Central memory CD8-positive, alpha-beta T cell (primary cell): Measurements from ENCODE around the gene RLN3.

Experiments used
- ATAC-seq: fragments of 150-1000 bp; cut with Tn5 transposase; replicated peaks from 2 replicates; pipeline ENCODE4 v1.10.0; 2022; ENCODE audit warnings: mild to moderate bottlenecking, moderate FRiP score, moderate number of reproducible peaks; ENCODE audit not compliant: poor library complexity, severe bottlenecking; ENCODE audit errors: extremely low read depth
- DNase-seq, 2 donors: peaks; one replicate each; pipeline ENCODE4 v3.0.0; 2021; ENCODE audit warnings: low spot score in 2 of 2
- H3K27ac Mint-ChIP-seq: one replicate; pipeline ENCODE4 v1.8.0; 2022; ENCODE audit warnings: low read depth, mild to moderate bottlenecking, moderate library complexity, mixed read lengths
- H3K27me3 Mint-ChIP-seq: one replicate; pipeline ENCODE4 v1.8.0; 2022; ENCODE audit warnings: mixed read lengths
- H3K36me3 Mint-ChIP-seq: one replicate; pipeline ENCODE4 v1.8.0; 2022; ENCODE audit warnings: mild to moderate bottlenecking, moderate library complexity, mixed read lengths; ENCODE audit not compliant: insufficient read depth
- H3K4me1 Mint-ChIP-seq: one replicate; pipeline ENCODE4 v1.8.0; 2022; ENCODE audit warnings: mixed read lengths
- H3K4me3 Mint-ChIP-seq: one replicate; pipeline ENCODE4 v1.8.0; 2022; ENCODE audit warnings: mild to moderate bottlenecking, moderate library complexity, mixed read lengths
- H3K9me3 Mint-ChIP-seq: one replicate; pipeline ENCODE4 v1.8.0; 2022; ENCODE audit warnings: mixed read lengths

Gene RLN3

GRCh38 chr19:14027856-14028450, at the start of gene RLN3:
Gene RLN3, plus strand, starts transcription at chr19:14028148. Its CDS starts 57 bp downstream, at chr19:14028205.
- Mint-ChIP-seq H3K4me3 (no peak within 1 kb of the TSS), H3K36me3 (peaks cover 16% of the 10 kb centered on the region), H3K9me3 (no peaks in the 10 kb centered on the region), H3K27me3 (no peaks in the 10 kb centered on the region), H3K4me1 (peaks cover 39% of the 10 kb centered on the region), H3K27ac (peak within 1 kb of the TSS; percentile 19)
- DNase-seq = no peak
- ATAC-seq = no peak

DNA sequence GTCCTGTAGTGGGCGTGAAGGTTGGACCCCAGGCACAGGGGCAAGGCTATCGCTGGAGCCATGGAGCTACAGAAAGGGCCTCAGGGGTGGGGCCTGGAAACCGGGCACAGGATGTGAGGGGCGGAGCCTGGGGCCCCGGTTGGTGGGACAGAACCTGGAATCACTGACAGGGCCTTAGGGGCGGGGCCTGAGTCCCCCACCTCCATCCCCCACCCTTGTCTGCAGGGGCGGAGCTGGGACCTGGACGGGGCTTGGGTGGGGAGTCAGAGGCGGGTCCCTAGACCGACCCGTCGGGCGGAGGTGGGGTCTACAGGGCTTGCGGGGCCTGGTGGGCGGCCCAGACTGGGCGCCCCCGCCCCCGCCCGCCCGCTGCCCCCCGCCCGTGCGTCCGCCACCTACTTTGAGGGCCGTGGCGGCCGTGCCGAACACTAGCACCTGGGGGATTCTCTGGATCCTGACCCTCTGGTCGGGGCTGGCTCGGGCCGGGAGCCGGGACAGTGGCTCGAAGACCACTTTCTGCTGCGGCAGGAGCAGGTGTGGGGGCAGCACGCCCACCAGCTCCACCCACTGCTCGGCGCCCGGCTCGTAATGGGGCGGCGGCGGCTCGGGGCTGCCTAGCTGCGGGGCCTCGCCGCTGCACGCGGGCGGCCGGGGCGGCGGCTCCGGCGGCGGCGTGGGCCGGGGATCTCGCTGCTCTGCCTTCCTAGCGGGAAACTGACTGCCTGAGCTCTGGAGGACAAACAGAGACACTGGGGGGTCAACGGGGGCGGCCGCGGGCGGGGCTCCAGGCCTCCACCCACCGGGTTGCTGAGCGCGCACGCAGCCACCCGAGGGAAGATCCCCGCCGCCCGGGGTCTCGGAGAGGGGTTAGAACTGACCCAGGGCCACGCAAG, 49.4 kb upstream of the RLN3 start:
- Mint-ChIP-seq H3K27ac (peak overlapping the region; percentile 35), H3K4me3 (peak overlapping the region; percentile 36), H3K4me1 (peaks cover 16% of the 10 kb centered on the region), H3K9me3 (no peaks in the 10 kb centered on the region), H3K36me3 (peaks cover 6% of the 10 kb centered on the region), H3K27me3 (no peaks in the 10 kb centered on the region)
- ATAC-seq = no peak
- DNase-seq = no peak

DNA sequence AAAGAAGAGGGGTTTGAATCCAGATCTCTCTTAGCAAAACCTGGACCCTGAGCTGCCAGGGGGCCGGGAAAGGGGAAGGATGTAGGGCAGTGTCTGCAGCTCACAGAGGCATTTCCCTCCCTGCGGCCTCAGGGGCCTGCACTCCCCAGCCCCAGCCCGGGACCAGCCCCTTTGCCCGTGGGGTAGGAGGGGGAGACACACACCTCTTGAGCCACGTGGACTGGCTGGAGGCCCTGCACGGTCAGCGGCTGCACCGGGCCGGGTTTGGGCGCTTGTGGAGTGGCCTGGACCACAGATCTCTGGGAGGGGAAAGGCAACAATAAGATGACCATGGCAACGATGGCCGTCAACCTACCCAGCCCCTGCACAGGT, 48.7 kb upstream of the RLN3 start:
- ATAC-seq = no peak
- H3K4me3 Mint-ChIP-seq = no peak overlapping the region

GRCh38 chr19:13979686-13980085, 48.3 kb upstream of the RLN3 start:
- Mint-ChIP-seq H3K4me3 (no peak overlapping the region), H3K9me3 (no peaks in the 10 kb centered on the region), H3K4me1 (peaks cover 6% of the 10 kb centered on the region), H3K27me3 (no peaks in the 10 kb centered on the region), H3K27ac (no peak overlapping the region), H3K36me3 (peaks cover 2% of the 10 kb centered on the region)
- ATAC-seq (no peak), DNase-seq (no peak)

More for the DNA sequence above, 48.7 kb upstream of the RLN3 start:
- Mint-ChIP-seq H3K9me3 (no peaks in the 10 kb centered on the region), H3K27ac (no peak overlapping the region), H3K27me3 (no peaks in the 10 kb centered on the region), H3K36me3 (peaks cover 4% of the 10 kb centered on the region), H3K4me1 (peaks cover 10% of the 10 kb centered on the region)
- DNase-seq = no peak

DNA sequence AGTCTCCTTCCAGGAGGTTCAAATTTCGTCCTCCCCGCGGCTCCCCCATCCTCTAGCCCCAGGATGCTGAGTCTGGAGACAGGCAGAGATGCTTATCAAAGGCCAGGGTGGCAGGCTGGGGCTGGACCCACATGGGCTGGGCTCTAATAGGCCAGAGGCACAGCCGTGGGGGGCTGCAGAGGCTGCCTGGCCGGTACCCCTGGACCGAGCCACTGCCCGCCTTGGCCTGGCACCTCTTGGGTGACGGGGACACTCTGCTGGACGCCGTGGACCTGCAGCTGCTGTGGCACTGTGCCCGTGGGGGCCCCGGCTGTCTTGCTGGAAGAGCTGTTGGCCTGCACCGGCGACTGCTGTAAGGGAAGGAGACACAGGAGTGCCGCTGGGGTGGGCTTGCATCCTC, 47.6 kb upstream of the RLN3 start:
- DNase-seq (no peak), ATAC-seq (no peak)
- no peaks in the 10 kb centered on the region for H3K27me3 Mint-ChIP-seq
- peaks cover 9% of the 10 kb centered on the region for H3K4me1 Mint-ChIP-seq
- H3K27ac Mint-ChIP-seq = no peak overlapping the region
- no peak overlapping the region for H3K4me3 Mint-ChIP-seq
- H3K9me3 Mint-ChIP-seq = no peaks in the 10 kb centered on the region
- H3K36me3 Mint-ChIP-seq = peaks cover 4% of the 10 kb centered on the region

- Mint-ChIP-seq H3K9me3 (no peaks in the 10 kb centered on the region), H3K4me3 (no peak overlapping the region), H3K4me1 (peaks cover 9% of the 10 kb centered on the region), H3K36me3 (peaks cover 6% of the 10 kb centered on the region), H3K27ac (no peak overlapping the region), H3K27me3 (no peaks in the 10 kb centered on the region)
- DNase-seq = no peak
- ATAC-seq = no peak
Observed at GRCh38 chr19:13981021-13981420, 46.9 kb upstream of the RLN3 start.

DNA sequence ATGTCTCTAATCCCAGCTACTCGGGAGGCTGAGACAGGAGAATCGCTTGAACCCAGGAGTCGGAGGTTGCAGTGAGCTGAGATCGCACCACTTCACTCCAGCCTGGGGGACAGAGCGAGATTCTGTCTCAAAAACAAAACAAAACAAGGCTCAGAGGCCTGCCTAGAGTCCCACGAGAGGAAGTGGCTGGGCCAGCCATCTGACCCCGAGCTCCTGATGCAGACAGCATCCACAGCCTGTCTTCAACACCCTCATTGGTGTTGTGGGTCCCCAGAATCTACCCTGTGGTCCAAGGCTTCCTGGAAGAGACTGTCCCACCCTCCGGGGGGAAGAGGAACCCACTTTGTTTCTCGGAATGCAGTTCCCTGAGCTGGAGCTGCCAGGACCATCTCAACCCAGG, 46.5 kb upstream of the RLN3 start:
- H3K27me3 Mint-ChIP-seq = no peaks in the 10 kb centered on the region

GRCh38 chr19:13981988-13982501, 45.9 kb upstream of the RLN3 start:
- H3K27ac Mint-ChIP-seq = peak overlapping the region; percentile 44

More for the DNA sequence above, 46.5 kb upstream of the RLN3 start:
- DNase-seq (no peak), ATAC-seq (no peak)
- no peaks in the 10 kb centered on the region for H3K9me3 Mint-ChIP-seq
- H3K4me3 Mint-ChIP-seq = no peak overlapping the region
- H3K4me1 Mint-ChIP-seq = peaks cover 14% of the 10 kb centered on the region
- H3K27ac Mint-ChIP-seq = peak overlapping the region; percentile 44
- peaks cover 8% of the 10 kb centered on the region for H3K36me3 Mint-ChIP-seq

DNA sequence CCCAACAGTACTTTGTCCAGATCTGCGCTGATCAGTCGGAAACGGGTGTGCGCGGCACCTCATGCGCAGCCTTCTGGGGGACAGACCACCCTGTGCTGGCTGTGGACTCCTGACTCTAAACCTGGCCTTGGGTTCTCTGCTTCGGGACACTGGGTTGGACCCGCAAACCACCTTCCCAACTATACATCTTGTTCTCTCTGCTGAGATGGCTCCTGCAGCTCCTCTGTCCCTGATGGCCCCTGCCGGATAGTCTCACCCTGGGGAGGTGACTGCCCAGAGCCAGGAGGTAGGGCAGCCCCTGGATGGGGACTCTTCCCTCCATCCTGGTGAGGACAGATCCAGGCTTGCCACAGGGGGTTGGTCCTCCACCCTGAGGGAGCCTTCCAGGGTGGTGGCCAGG, 45.2 kb upstream of the RLN3 start:
- no peak overlapping the region for H3K27ac Mint-ChIP-seq
- no peak for DNase-seq
- no peak overlapping the region for H3K4me3 Mint-ChIP-seq
- ATAC-seq = no peak
- peaks cover 10% of the 10 kb centered on the region for H3K36me3 Mint-ChIP-seq
- no peaks in the 10 kb centered on the region for H3K9me3 Mint-ChIP-seq
- H3K27me3 Mint-ChIP-seq = no peaks in the 10 kb centered on the region
- peaks cover 26% of the 10 kb centered on the region for H3K4me1 Mint-ChIP-seq

More at GRCh38 chr19:13981988-13982501, 45.9 kb upstream of the RLN3 start:
- Mint-ChIP-seq H3K36me3 (peaks cover 10% of the 10 kb centered on the region), H3K9me3 (no peaks in the 10 kb centered on the region), H3K27me3 (no peaks in the 10 kb centered on the region), H3K4me3 (no peak overlapping the region), H3K4me1 (peaks cover 20% of the 10 kb centered on the region)
- DNase-seq (no peak), ATAC-seq (no peak)

DNA sequence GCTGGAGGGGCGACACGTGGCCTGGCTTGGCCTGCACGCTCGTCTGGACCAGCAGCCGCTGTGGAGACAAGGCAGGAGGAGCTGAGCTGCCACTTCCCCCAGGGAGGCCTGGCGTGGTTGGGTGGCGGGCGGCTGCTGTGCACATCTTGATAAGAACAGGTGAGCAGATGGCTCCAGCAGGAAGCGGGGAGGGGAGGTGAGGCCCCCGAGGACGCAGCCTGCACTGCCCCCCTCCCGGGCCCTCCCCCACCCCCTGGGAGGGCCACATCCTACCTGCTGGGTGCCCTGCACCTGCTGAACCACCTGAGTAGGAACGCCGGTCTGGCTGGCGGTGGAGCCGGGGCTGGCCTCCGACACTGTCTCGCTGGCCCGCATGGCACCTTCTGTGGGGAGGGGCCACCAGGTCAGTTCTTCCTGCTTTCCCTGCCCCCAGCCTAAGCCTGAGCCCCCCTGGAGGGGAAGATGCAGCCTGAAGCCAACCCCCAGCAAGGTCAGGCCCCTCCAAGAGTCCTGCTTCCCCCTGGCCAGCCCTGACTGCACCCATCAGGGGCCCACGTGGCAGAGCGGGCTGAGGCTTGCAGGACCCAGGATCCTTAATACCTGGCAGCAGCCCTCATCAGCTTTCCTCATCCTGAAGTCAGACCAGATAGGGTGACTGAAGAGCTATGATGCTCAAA, 44.6 kb upstream of the RLN3 start:
- Mint-ChIP-seq H3K27ac (peak overlapping the region; percentile 75), H3K9me3 (no peaks in the 10 kb centered on the region), H3K4me1 (peaks cover 26% of the 10 kb centered on the region), H3K27me3 (no peaks in the 10 kb centered on the region), H3K4me3 (no peak overlapping the region), H3K36me3 (peaks cover 12% of the 10 kb centered on the region)
- ATAC-seq = no peak
- DNase-seq = no peak

DNA sequence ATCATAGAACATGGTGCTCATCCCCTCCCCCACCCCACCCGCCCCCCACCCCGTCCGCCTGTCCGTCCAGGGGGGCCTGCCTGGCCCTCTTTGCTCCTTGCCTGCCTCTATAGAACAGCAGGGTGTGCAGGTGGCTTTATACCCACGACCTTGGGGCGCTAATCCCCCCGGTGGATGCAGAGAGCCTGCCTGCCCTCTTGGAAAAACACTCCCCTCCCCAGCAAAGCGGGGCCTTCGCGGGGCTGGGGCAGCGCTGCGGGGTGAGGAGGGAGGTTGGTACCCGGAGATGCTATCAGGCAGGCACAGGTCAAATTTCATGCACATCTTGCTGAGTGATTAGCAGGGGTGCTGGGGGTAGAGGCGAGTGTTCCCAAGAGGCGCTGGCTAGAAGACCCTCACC, 43.8 kb upstream of the RLN3 start:
- H3K36me3 Mint-ChIP-seq = peaks cover 16% of the 10 kb centered on the region
- H3K9me3 Mint-ChIP-seq = no peaks in the 10 kb centered on the region
- DNase-seq = no peak
- H3K27ac Mint-ChIP-seq = no peak overlapping the region
- no peak for ATAC-seq
- no peak overlapping the region for H3K4me3 Mint-ChIP-seq
- H3K27me3 Mint-ChIP-seq = no peaks in the 10 kb centered on the region
- peaks cover 34% of the 10 kb centered on the region for H3K4me1 Mint-ChIP-seq

DNA sequence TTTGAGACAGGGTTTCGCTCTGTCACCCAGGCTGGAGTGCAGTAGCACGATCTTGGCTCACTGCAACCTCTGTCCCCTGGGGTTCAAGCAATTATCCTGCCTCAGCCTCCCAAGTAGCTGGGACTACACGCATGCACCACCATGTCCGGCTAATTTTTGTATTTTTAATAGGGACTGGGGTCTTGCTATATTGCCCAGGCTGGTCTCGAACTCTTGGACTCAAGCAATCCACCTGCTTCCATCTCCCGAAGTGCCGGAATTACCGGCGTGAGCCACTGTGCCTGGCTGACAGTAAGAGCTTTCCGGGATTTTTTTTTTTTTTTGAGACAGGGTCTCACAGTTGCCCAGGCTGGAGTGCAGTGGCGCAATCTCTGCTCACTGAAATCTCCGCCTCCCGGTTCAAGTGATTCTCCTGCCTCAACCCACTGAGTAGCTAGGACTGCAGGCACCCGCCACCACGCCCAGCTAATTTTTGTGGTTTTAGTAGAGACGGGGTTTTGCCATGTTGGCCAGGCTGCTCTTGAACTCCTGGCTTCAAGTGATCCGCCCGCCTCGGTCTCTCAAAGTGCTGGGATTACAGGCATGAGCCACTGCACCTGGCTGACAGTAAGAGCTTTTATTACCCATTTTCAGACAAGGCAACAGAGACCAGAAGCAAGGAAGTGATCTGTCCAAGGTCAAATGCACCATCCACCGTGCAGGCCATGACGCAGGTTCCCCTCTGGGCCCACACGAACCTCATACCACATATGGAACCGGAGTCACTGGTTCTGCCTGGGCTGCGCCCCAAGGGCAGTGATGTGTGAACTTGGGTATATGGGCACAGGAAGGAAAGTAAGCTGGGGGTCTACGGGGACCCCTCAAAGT, 42.8 kb upstream of the RLN3 start:
- no peak for ATAC-seq
- H3K4me3 Mint-ChIP-seq = peak overlapping the region; percentile 59
- DNase-seq = no peak
- peak overlapping the region; percentile 99 for H3K27ac Mint-ChIP-seq
- no peaks in the 10 kb centered on the region for H3K27me3 Mint-ChIP-seq
- H3K36me3 Mint-ChIP-seq = peaks cover 17% of the 10 kb centered on the region
- H3K4me1 Mint-ChIP-seq = peaks cover 43% of the 10 kb centered on the region
- no peaks in the 10 kb centered on the region for H3K9me3 Mint-ChIP-seq
